Gastroesophageal sphincter (tissue), 3 donors: Measurements from ENCODE around the gene EFEMP2.

Source experiments
- CTCF ChIP-seq, 4 experiments: fragments of 200-600 bp in 2 of 4; fragments of 450-650 bp in 2 of 4; sonication (generic) in 1 of 4; IDR thresholded peaks; one replicate each; pipeline ENCODE4 v1.5.1; 2017 to 2019; ENCODE audit warnings: antibody characterized with exemption in 4 of 4, mild to moderate bottlenecking in 2 of 4, moderate library complexity in 2 of 4
- POLR2A ChIP-seq, 2 donors: fragments of 450-650 bp; IDR thresholded peaks; one replicate each; pipeline ENCODE4 v1.6.1; 2017; ENCODE audit warnings: antibody characterized with exemption in 2 of 2, mild to moderate bottlenecking in 2 of 2, moderate library complexity in 1 of 2
- POLR2AphosphoS5 ChIP-seq: sonication (generic); formaldehyde crosslinking; IDR thresholded peaks from one replicate; pipeline ENCODE4 v1.6.1; 2017; ENCODE audit warnings: antibody characterized with exemption

DNA sequence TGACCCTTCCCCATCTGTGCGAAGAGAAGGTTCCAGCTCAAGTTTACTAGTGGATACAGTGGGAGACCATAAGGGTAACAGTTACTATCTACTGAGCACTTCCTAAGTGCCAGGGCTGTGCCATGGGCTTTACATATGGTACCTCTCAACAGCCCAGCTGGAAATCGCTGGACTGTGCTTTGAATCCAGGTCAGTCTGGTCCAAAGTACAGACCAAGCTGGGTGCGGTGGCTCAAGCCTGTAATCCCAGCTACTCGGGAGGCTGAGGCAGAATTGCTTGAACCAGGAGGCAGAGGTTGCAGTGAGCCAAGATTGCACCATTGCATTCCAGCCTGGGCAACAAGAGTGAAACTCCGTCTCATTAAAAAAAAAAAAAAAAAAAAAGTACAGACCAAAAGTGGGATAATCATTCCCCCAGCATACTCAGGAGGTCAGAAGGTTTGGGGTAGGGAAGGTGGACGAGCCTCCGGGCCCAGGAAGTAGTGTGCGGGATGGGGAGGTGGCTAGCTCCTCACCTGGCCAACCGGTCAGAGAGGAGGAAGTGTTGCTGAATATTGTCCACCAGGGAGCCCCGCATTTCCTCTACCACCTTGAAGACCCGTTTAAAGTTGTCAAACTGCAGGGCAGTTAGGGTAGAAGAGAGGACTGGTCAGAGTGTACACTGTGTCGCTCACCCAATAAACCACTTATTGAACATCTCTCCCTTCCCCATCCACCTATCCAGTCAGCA lies 13.4 kb upstream of the EFEMP2 start:
- TF ChIP-seq CTCF (IDR thresholded peaks at IDR 0.05) (no peak), POLR2A (IDR thresholded peaks at IDR 0.05) (no peak), POLR2AphosphoS5 (no peak)
